ENCODE results near the gene SEMA6A.

The SEMA6A gene

GRCh38 chr5:116585227-116585626 is 10.6 kb upstream of the SEMA6A start:
- DNase-seq (ENCODE audit: low read depth, low spot score): no peak
- Histone ChIP-seq H3K4me3 (ENCODE audit: insufficient read length, low read depth) (no peak overlapping the region), H3K36me3 (ENCODE audit: insufficient read depth, insufficient read length, low read length) (no peaks in the 10 kb centered on the region), H3K9me3 (ENCODE audit: insufficient read depth, low read length) (no peaks in the 10 kb centered on the region), H3K27me3 (ENCODE audit: insufficient read depth, insufficient read length) (no peaks in the 10 kb centered on the region), H3K9ac (ENCODE audit: insufficient read length, low read depth) (no peak overlapping the region), H3K4me1 (ENCODE audit: insufficient read depth, insufficient read length) (no peaks in the 10 kb centered on the region)
- TF ChIP-seq YY1 (IDR thresholded peaks at IDR 0.05; ENCODE audit: insufficient read depth, insufficient read length): no peak
- no peak for TF ChIP-seq SUZ12 (IDR thresholded peaks at IDR 0.05; ENCODE audit: extremely low read depth, insufficient read depth, insufficient read length)

DNA sequence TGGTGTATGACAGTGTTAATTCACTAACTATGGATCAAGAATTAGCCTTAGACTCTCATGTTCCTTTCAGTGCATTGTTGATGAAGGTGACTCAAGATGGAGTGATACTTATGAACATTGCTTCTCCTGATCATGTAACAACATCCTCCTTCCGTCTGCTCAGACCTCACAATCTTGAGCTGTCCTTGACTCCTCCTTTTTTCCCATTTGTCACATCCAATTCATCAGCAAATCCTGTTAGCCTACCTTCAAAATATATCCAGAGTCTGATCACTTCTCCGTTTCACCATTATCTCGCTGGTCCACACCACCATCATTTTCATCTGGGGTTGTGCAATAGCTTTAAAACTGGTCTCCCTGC is 9.2 kb upstream of the SEMA6A start:
- no peaks in the 10 kb centered on the region for H3K36me3 ChIP-seq (ENCODE audit: insufficient read depth, insufficient read length, low read length)
- no peaks in the 10 kb centered on the region for H3K27me3 ChIP-seq (ENCODE audit: insufficient read depth, insufficient read length)
- H3K9me3 ChIP-seq (ENCODE audit: insufficient read depth, low read length): no peaks in the 10 kb centered on the region
- DNase-seq (ENCODE audit: low read depth, low spot score): no peak
- TF ChIP-seq YY1 (IDR thresholded peaks at IDR 0.05; ENCODE audit: insufficient read depth, insufficient read length) (no peak), SUZ12 (IDR thresholded peaks at IDR 0.05; ENCODE audit: extremely low read depth, insufficient read depth, insufficient read length) (no peak), ZNF274 (IDR thresholded peaks at IDR 0.05; ENCODE audit: low read depth, low read length) (no peak)
- no peaks in the 10 kb centered on the region for H3K4me1 ChIP-seq (ENCODE audit: insufficient read depth, insufficient read length)
- H3K4me3 ChIP-seq (ENCODE audit: insufficient read length, low read depth): no peak overlapping the region
- H3K9ac ChIP-seq (ENCODE audit: insufficient read length, low read depth): no peak overlapping the region

DNA sequence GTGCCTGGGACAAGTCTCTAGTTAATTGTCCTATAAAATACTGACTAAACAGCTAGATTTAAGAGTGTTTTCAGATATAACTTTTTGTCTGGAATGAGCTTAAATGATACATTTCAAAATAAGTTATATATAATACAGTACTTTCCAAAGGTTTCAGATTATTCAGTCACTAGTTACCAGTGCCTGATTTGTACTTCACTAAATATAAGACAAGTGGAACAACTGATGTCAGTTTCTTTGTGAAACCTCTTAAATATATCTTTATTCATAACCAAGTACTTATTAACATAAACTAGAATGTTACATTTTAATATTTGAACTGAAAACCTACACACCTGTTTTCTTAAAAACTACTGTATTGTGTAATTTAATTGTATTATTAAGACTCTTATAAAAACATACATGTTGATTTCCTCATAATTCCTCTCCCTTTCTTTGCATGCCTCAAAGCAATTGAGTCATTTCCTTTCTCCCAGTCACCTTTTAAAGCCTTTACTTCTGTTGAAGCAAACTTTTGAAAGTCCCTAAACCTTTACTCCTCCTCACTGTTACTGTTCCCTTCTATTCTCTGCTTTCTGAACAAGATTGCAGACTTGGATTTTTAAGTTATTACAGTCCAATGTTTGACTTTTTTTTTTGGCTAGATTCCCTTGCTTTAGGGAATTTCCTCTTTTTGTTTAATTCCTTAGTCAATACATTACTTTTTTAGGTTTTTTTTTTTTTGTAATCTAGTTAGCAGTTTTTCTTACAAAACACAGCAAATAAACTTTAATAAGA is 8.7 kb upstream of the SEMA6A start:
- Histone ChIP-seq H3K4me1 (ENCODE audit: insufficient read depth, insufficient read length) (no peaks in the 10 kb centered on the region), H3K36me3 (ENCODE audit: insufficient read depth, insufficient read length, low read length) (no peaks in the 10 kb centered on the region)

GRCh38 chr5:116581910-116582309 is 7.3 kb upstream of the SEMA6A start:
- Histone ChIP-seq H3K9ac (ENCODE audit: insufficient read length, low read depth) (no peak overlapping the region), H3K4me3 (ENCODE audit: insufficient read length, low read depth) (no peak overlapping the region), H3K36me3 (ENCODE audit: insufficient read depth, insufficient read length, low read length) (no peaks in the 10 kb centered on the region), H3K4me1 (ENCODE audit: insufficient read depth, insufficient read length) (no peaks in the 10 kb centered on the region), H3K27me3 (ENCODE audit: insufficient read depth, insufficient read length) (no peaks in the 10 kb centered on the region), H3K9me3 (ENCODE audit: insufficient read depth, low read length) (no peaks in the 10 kb centered on the region)
- TF ChIP-seq SUZ12 (IDR thresholded peaks at IDR 0.05; ENCODE audit: extremely low read depth, insufficient read depth, insufficient read length) (no peak), YY1 (IDR thresholded peaks at IDR 0.05; ENCODE audit: insufficient read depth, insufficient read length) (no peak), ZNF274 (IDR thresholded peaks at IDR 0.05; ENCODE audit: low read depth, low read length) (no peak)
- no peak for DNase-seq (ENCODE audit: low read depth, low spot score)

More for the DNA sequence above, 8.7 kb upstream of the SEMA6A start:
- Histone ChIP-seq H3K27me3 (ENCODE audit: insufficient read depth, insufficient read length) (no peaks in the 10 kb centered on the region), H3K9ac (ENCODE audit: insufficient read length, low read depth) (no peak overlapping the region), H3K4me3 (ENCODE audit: insufficient read length, low read depth) (no peak overlapping the region), H3K9me3 (ENCODE audit: insufficient read depth, low read length) (no peaks in the 10 kb centered on the region)
- no peak for TF ChIP-seq ZNF274 (IDR thresholded peaks at IDR 0.05; ENCODE audit: low read depth, low read length)
- TF ChIP-seq SUZ12 (IDR thresholded peaks at IDR 0.05; ENCODE audit: extremely low read depth, insufficient read depth, insufficient read length): no peak
- no peak for DNase-seq (ENCODE audit: low read depth, low spot score)

GRCh38 chr5:116579144-116579543 is 4.5 kb upstream of the SEMA6A start:
- no peaks in the 10 kb centered on the region for H3K9me3 ChIP-seq (ENCODE audit: insufficient read depth, low read length)
- TF ChIP-seq YY1 (IDR thresholded peaks at IDR 0.05; ENCODE audit: insufficient read depth, insufficient read length) (no peak), SUZ12 (IDR thresholded peaks at IDR 0.05; ENCODE audit: extremely low read depth, insufficient read depth, insufficient read length) (no peak), ZNF274 (IDR thresholded peaks at IDR 0.05; ENCODE audit: low read depth, low read length) (no peak)
- no peaks in the 10 kb centered on the region for H3K36me3 ChIP-seq (ENCODE audit: insufficient read depth, insufficient read length, low read length)
- H3K4me3 ChIP-seq (ENCODE audit: insufficient read length, low read depth): no peak overlapping the region
- H3K9ac ChIP-seq (ENCODE audit: insufficient read length, low read depth): no peak overlapping the region
- no peaks in the 10 kb centered on the region for H3K27me3 ChIP-seq (ENCODE audit: insufficient read depth, insufficient read length)
- DNase-seq (ENCODE audit: low read depth, low spot score): no peak
- no peaks in the 10 kb centered on the region for H3K4me1 ChIP-seq (ENCODE audit: insufficient read depth, insufficient read length)

DNA sequence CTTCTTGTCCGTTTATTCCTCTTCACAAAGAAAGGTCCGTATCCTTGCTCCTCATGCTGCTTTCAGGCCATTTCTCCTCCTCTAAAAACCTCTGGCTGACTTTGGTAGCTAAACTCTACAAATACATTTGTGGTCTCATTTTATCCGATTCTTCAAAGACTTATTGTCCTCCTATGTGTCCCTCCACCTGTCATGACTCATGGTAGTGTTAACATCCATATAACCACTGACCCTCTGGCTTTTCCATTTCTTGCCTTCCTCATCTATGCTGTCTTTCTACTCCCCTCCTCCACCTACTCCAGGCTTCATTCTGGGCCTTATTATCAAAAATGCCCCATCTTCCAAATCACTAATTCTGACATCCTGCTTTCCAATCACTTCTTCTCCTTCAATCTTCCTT is 4.1 kb upstream of the SEMA6A start:
- Histone ChIP-seq H3K4me1 (ENCODE audit: insufficient read depth, insufficient read length) (no peaks in the 10 kb centered on the region), H3K9ac (ENCODE audit: insufficient read length, low read depth) (no peak overlapping the region), H3K4me3 (ENCODE audit: insufficient read length, low read depth) (no peak overlapping the region), H3K36me3 (ENCODE audit: insufficient read depth, insufficient read length, low read length) (peaks cover 1% of the 10 kb centered on the region), H3K27me3 (ENCODE audit: insufficient read depth, insufficient read length) (no peaks in the 10 kb centered on the region), H3K9me3 (ENCODE audit: insufficient read depth, low read length) (no peaks in the 10 kb centered on the region)
- TF ChIP-seq ZNF274 (IDR thresholded peaks at IDR 0.05; ENCODE audit: low read depth, low read length) (no peak), YY1 (IDR thresholded peaks at IDR 0.05; ENCODE audit: insufficient read depth, insufficient read length) (no peak), SUZ12 (IDR thresholded peaks at IDR 0.05; ENCODE audit: extremely low read depth, insufficient read depth, insufficient read length) (no peak)
- no peak for DNase-seq (ENCODE audit: low read depth, low spot score)

DNA sequence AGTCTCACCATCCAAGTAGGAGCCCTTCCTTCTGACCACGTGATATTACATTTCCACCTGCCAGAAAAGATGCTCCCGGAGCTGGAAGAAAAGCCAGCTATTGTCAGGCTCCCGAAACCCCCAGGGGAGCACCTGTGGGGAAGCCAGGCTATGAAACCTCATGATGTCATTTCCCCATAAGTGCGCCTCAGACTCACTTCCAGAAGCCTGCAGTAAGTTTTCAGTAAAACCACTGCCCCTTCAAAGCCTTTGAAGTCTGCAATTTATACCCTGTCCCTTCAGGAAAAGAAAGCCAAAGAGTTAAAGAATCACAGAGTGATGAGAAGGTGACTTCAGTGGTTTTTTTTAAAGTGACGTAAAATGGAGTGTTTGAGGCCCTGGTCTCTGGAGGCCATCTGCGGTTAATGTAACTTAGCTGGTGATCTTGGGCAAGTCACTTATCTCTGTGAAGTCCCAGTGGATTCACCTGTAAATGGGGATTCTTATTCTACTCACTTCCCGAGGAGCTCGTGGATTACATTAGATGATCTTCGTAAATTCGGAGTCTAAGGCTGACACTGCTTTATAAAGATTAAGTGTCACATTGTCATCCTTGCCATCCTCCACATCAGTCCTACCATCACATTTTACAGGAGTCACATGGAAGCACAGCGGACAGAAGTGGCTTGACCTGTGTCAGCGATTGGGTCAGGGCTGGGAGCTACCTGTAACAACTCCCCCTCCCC is 2.6 kb upstream of the SEMA6A start:
- no peaks in the 10 kb centered on the region for H3K9me3 ChIP-seq (ENCODE audit: insufficient read depth, low read length)
- no peaks in the 10 kb centered on the region for H3K4me1 ChIP-seq (ENCODE audit: insufficient read depth, insufficient read length)
- no peaks in the 10 kb centered on the region for H3K27me3 ChIP-seq (ENCODE audit: insufficient read depth, insufficient read length)
- no peak for DNase-seq (ENCODE audit: low read depth, low spot score)
- no peak for TF ChIP-seq SUZ12 (IDR thresholded peaks at IDR 0.05; ENCODE audit: extremely low read depth, insufficient read depth, insufficient read length)
- TF ChIP-seq YY1 (IDR thresholded peaks at IDR 0.05; ENCODE audit: insufficient read depth, insufficient read length): no peak
- no peak for TF ChIP-seq ZNF274 (IDR thresholded peaks at IDR 0.05; ENCODE audit: low read depth, low read length)
- H3K36me3 ChIP-seq (ENCODE audit: insufficient read depth, insufficient read length, low read length): peaks cover 14% of the 10 kb centered on the region
- H3K9ac ChIP-seq (ENCODE audit: insufficient read length, low read depth): no peak overlapping the region
- H3K4me3 ChIP-seq (ENCODE audit: insufficient read length, low read depth): no peak overlapping the region
